ENCODE data around the gene RALGPS1.

RALGPS1 gene

DNA sequence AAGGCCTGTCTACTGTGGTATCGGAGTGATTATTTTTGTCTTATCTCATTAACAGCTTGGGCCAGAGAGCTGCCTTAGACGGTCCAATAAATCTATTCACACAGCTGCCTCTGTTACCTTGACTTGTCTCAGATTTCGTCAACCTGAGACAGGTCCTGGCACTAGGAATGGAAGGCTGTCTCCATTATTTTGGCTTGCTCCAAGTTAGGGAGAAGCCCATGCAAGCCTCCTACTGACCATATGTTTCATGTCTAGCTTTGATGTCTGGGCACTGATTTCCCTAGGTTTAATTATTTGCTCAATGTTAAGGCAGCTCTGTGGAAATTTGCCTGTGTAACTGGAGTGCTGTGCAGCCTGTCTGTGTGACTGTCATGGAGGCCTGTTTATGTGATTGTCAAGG lies 12.4 kb upstream of the RALGPS1 start:
- in situ Hi-C loops (cut with MboI; ENCODE audit: low sequenced_read_pairs) = no loop called here

GRCh38 chr9:126904586-126904985 lies 10.0 kb upstream of the RALGPS1 start:
- in situ Hi-C loops (cut with MboI; ENCODE audit: low sequenced_read_pairs) = no loop called here

- in situ Hi-C loops (cut with MboI; ENCODE audit: low sequenced_read_pairs) = no loop called here
Observed at GRCh38 chr9:126906091-126906490, 8.5 kb upstream of the RALGPS1 start.

GRCh38 chr9:126907058-126907457 lies 7.5 kb upstream of the RALGPS1 start:
- in situ Hi-C loops (cut with MboI; ENCODE audit: low sequenced_read_pairs) = no loop called here

DNA sequence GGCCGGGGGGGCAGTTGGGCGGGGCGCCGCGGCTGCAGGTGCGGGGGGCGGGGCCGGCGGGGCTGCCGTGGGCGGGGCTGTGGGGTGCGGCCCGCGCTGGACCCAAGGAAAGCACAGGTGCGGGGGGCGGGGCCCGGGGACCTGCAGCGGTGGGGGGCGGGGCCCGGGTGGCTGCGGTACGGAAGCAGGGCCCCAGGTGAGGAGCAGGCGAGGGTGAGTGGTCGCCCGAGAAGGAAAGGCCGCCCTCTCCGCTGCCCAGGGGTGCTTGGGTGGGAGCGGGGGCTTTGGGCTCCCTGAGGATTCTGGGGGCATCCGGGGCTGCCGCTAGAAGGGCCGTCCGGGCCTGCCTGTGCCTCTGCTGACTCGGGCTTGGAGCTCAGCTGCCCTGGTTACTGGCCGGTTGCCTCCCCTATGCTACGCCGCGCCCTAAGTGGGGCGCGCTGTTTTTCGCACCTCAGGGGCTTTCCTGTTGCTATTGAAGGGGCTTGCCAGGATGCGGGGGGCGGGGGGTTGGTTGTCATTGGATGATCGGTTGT lies 767 bp downstream of the RALGPS1 start:
- in situ Hi-C loops (cut with MboI; ENCODE audit: low sequenced_read_pairs) = no loop called here

DNA sequence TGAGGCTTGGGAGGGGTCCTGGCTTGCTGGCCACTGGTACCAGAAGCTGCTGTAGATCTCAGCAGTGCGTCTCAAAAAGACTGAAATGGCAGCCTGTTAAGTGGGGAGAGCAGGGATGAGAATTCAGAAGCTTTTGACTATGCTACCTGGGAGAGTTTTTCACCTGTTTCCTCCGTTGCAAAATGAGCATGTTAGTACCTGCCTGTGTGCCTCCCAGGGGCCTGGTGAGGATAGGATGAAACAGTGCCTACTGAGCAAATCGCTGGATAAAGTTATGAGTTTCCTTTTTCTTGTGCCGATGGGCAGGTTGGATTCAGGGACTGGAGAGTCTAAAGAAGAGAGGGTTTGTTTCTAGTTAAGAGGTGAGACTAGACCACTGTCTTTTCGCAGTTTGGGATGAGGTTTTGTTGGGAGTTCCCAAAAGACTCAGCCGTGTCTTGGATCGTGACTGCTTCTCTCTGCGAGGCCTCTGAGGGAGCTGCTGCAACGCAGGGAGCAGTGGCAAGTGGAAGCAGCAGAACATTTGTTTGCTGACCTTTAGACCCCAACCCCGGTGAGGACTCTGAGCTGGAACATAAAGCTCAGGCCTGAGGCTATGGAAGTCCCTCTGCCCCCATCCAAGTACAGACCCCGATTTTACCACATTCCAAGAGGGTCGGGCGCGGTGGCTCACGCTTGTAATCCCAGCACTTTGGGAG lies 1.4 kb downstream of the RALGPS1 start:
- in situ Hi-C loops (cut with MboI; ENCODE audit: low sequenced_read_pairs) = no loop called here

- in situ Hi-C loops (cut with MboI; ENCODE audit: low sequenced_read_pairs) = no loop called here
Observed at GRCh38 chr9:126916909-126917308, 2.3 kb downstream of the RALGPS1 start.

GRCh38 chr9:126919193-126919592 lies 4.6 kb downstream of the RALGPS1 start:
- in situ Hi-C loops (cut with MboI; ENCODE audit: low sequenced_read_pairs) = no loop called here

GRCh38 chr9:126925876-126926275 lies 11.3 kb downstream of the RALGPS1 start:
- in situ Hi-C loops (cut with MboI; ENCODE audit: low sequenced_read_pairs) = loop anchor here (25.0 kb wide), 1 partner anchor 1011 kb away; the partner anchor contains the start of genes DPM2 and PIP5KL1

DNA sequence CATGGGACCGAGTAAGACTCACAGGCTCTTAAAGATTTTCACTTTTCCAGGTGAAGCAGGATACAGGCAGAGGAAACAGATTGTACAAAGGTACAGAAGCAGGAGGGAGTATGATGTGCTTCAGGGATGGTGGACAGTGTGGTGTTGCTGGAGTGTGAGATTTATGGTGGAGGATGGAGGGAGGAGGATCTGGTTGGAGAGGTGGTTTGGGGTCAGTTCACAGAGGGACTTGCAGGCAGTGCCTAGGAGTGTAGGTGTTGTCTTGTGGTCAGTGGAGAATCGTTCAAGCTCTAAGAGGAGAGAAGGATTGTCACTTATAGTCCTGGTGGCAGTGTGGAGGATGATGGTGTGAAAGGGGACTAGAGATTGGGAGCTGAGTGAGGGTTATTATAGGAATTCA lies 11.8 kb downstream of the RALGPS1 start:
- in situ Hi-C loops (cut with MboI; ENCODE audit: low sequenced_read_pairs) = loop anchor here (25.0 kb wide), 1 partner anchor 1011 kb away; the partner anchor contains the start of genes DPM2 and PIP5KL1

DNA sequence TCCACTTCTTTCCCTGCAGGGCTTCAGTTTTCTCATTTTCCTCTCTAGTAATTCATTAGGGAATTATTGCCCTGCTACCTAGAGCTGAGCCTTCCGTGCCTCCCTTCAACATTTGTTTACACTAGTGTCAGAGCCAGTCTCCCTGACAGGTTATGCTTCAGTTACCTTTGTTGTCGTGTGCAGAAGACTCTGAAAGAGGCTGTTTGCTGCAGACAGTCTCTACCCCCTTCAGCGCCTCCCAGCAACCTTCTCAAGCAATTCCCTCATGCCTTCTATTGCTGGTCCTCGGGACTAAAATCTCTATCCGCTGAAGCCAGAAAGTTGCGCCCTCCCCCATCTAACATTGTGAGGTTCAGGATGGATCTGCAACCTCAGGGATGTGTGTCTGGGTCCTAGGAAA lies 12.8 kb downstream of the RALGPS1 start:
- in situ Hi-C loops (cut with MboI; ENCODE audit: low sequenced_read_pairs) = loop anchor here (25.0 kb wide), 1 partner anchor 1010 kb away; the partner anchor contains the start of genes DPM2 and PIP5KL1

DNA sequence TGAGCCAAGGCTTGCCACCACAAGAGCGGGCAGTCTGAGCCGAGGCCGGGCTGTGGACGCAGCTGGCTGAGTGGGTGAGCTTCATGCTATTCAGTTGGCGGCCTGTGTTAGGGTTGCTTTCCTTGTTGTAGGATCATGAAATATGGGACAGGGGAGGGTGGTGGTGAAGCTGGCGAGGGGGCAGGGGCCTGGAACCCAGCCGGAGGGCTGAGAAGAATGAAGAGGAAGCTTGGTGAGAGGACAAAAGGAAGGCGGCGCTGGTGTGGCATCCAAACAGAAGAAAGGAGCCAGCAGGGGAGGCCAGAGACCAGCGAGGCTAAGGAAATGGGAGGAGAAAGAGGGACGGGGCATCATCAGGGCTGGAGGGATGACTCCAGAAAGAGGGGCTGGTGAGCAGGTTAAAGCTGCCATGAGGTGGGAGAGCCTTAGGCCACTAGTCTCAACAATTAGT lies 18.3 kb downstream of the RALGPS1 start:
- in situ Hi-C loops (cut with MboI; ENCODE audit: low sequenced_read_pairs) = loop anchor here (25.0 kb wide), 1 partner anchor 1004 kb away; the partner anchor contains the start of genes DPM2 and PIP5KL1

- in situ Hi-C loops (cut with MboI; ENCODE audit: low sequenced_read_pairs) = loop anchor here (25.0 kb wide), 1 partner anchor 1004 kb away; the partner anchor contains the start of genes DPM2 and PIP5KL1
Observed at GRCh38 chr9:126933334-126933980, 18.9 kb downstream of the RALGPS1 start.

DNA sequence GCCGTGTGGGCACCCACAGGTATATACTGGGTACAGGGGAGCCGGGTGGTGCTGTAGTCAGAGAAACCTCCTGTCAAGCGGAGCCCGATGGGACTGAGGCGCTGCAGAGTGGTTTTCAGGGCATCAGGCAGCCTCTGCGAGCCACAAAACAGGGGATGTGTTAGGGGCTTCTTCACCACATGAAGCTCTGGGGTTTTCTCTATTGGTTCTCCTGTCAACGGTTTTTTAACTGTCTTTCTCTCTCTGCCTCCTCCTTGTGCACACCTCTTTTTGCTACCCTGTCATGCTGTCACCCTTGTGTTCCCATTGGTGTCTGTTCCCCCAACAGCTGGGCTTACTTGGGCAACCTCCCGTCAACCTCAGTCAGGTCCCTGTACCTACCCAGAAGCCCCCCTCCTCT lies 19.9 kb downstream of the RALGPS1 start:
- in situ Hi-C loops (cut with MboI; ENCODE audit: low sequenced_read_pairs) = loop anchor here (25.0 kb wide), 1 partner anchor 1003 kb away; the partner anchor contains the start of genes DPM2 and PIP5KL1

GRCh38 chr9:126935630-126936029 lies 21.0 kb downstream of the RALGPS1 start:
- in situ Hi-C loops (cut with MboI; ENCODE audit: low sequenced_read_pairs) = loop anchor here (5.0 to 25.0 kb wide), 2 partner anchors 262 to 1002 kb away; partner anchors contain the start of genes DPM2 and PIP5KL1

DNA sequence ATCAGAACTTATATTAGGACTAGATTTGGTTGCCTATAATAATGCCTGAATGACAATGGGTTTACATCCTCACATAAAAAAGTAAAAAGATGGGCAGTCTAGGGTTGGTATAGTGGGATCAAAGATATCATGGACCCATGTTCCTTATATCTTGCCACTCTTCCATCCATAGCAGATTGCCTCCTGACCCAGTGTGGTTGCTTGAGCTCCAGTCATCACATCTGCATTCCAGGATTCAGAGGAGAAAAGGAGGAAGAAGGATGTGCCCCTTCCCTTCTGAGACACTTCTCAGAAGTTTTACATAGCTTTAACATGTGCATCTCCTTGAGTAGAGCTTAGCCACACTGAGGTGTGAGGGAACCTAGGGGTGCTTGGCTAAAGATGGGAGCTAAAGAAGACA lies 22.9 kb downstream of the RALGPS1 start:
- in situ Hi-C loops (cut with MboI; ENCODE audit: low sequenced_read_pairs) = loop anchor here (5.0 to 25.0 kb wide), 2 partner anchors 260 to 1000 kb away; partner anchors contain the start of genes DPM2 and PIP5KL1

GRCh38 chr9:126938327-126938726 lies 23.7 kb downstream of the RALGPS1 start:
- in situ Hi-C loops (cut with MboI; ENCODE audit: low sequenced_read_pairs) = loop anchor here (5.0 to 25.0 kb wide), 2 partner anchors 259 to 999 kb away; partner anchors contain the start of genes DPM2 and PIP5KL1

DNA sequence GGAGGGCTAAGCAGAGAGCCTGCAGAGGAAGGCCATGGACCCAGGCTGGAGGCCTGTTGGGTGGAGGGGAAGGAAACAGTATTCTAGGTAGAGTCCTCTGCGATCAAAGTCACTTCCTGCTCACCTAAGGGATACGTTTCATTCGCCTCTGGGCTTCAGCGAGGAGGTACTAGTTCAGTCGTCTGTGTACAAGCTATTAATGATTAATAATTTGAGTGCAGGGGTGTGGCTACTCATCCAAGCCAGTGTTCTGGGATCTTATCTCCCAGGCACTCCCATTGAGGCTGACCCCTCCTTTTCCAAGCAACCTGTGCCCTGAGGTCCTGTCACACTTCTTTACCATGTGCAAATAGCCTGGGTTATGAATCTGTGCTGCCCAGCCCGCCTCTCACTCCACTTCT lies 25.2 kb downstream of the RALGPS1 start:
- in situ Hi-C loops (cut with MboI; ENCODE audit: low sequenced_read_pairs) = loop anchor here (5.0 to 25.0 kb wide), 2 partner anchors 257 to 997 kb away; partner anchors contain the start of genes DPM2 and PIP5KL1

- in situ Hi-C loops (cut with MboI; ENCODE audit: low sequenced_read_pairs) = loop anchor here (25.0 kb wide), 1 partner anchor 995 kb away; the partner anchor contains the start of genes DPM2 and PIP5KL1
Observed at GRCh38 chr9:126942399-126942798, 27.8 kb downstream of the RALGPS1 start.

DNA sequence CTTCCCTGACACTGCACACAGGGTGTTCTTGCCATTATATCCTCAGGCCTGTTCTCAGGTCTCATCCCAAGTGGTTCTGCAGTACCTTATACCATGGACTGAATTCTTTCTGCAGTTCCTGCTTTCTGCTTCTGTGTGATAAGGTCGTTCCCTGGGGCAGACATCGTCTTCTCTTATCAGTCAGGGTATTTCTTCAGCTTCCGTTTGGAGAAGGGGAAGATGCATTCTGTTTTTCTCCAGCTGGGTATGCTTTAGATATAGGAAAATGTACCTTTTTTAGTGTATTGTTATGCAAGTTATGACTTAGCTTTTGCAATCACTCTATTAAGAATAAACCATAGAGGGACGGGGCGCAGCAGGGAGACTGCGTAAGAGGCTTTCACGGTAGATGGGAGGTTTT lies 31.1 kb downstream of the RALGPS1 start:
- in situ Hi-C loops (cut with MboI; ENCODE audit: low sequenced_read_pairs) = loop anchor here (25.0 kb wide), 1 partner anchor 992 kb away; the partner anchor contains the start of genes DPM2 and PIP5KL1

GRCh38 chr9:126947529-126947928 lies 32.9 kb downstream of the RALGPS1 start:
- in situ Hi-C loops (cut with MboI; ENCODE audit: low sequenced_read_pairs) = loop anchor here (25.0 kb wide), 1 partner anchor 990 kb away; the partner anchor contains the start of genes DPM2 and PIP5KL1

Measured in HL-60/S4 treated with retinoic acid at 250 ng/mL for 4 days and 3 days (cell line).